ACHN (cell line): Measurements from ENCODE around the gene PCDHGA8.
"Not testable (repeated sequence)": the region's sequence is repeated elsewhere in the genome, so short reads cannot be mapped to it uniquely, and the experiment has no call there.

Source experiments
- DNase-seq: peaks from one replicate; pipeline ENCODE4 v3.0.0-alpha.2; 2015
- in situ Hi-C: cut with HindIII; loops from 2 replicates; pipeline ENCODE4 v1.10.0; 2017; ENCODE audit warnings: low sequenced_read_pairs, low pct_ligation_motif_present, low pct_unique_long_range_greater_than_20kb

Gene PCDHGA8

DNA sequence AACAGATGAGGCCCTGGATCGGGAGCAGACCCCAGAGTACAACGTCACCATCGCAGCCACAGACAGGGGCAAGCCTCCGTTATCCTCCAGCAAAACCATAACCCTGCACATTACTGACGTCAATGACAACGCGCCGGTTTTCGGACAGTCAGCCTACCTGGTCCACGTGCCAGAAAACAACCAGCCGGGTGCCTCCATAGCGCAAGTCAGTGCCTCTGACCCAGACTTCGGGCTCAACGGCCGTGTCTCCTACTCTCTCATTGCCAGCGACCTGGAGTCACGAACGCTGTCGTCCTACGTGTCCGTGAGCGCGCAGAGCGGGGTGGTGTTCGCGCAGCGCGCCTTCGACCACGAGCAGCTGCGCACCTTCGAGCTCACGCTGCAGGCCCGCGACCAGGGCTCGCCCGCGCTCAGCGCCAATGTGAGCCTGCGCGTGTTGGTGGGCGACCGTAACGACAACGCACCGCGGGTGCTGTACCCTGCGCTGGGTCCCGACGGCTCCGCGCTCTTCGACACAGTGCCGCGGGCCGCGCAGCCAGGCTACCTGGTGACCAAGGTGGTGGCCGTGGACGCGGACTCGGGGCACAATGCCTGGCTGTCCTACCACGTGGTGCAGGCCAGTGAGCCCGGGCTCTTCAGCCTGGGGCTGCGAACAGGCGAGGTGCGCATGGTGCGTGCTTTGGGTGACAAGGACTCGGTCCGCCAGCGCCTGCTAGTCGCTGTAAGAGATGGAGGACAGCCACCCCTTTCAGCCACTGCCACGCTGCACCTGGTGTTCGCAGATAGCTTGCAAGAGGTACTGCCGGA is 26.8 kb downstream of the PCDHGA8 start:
- DNase-seq, result no peak
- in situ Hi-C loops, result no loop called here

DNA sequence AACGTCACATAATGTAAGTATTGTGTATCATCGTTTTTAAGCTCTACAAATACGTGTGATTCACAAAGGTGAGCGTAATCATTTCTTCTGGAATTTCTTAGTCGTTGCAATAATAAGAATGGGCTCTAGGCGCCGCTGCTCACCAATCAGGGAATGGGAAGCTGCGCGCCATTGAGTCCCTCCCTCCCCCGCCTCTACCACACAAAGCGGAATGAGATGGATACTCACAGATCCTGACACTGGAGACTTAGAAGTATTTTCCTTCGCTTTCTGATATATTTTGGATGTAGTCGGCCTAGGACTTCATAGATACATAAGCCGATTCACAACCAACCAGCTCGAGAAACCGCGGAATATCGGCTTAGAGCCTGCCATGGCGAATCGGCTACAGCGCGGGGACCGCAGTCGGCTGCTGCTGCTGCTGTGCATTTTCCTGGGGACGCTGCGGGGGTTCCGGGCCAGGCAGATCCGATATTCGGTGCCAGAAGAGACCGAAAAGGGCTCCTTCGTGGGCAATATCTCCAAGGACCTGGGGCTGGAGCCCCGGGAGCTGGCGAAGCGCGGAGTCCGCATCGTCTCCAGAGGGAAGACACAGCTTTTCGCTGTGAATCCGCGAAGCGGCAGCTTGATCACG is 28.5 kb downstream of the PCDHGA8 start, which contains the start of gene PCDHGA11:
PCDHGA11 (plus strand) TSS at position 197 of the 634 bp plus-strand sequence; CDS start at position 374, 177 bp downstream.
- in situ Hi-C loops, result no loop called here
- peak; percentile 1 for DNase-seq

DNA sequence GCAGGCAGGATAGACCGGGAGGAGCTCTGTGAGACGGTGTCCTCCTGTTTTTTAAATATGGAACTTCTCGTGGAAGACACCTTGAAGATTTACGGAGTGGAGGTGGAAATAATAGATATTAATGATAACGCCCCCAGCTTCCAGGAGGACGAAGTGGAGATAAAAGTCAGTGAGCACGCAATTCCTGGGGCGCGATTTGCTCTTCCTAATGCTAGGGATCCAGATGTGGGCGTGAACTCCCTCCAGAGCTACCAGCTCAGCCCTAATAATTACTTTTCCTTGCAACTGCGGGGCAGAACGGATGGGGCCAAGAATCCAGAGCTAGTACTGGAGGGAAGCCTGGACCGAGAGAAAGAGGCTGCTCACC is 29.0 kb downstream of the PCDHGA8 start:
- no peak for DNase-seq
- in situ Hi-C loops, result no loop called here

DNA sequence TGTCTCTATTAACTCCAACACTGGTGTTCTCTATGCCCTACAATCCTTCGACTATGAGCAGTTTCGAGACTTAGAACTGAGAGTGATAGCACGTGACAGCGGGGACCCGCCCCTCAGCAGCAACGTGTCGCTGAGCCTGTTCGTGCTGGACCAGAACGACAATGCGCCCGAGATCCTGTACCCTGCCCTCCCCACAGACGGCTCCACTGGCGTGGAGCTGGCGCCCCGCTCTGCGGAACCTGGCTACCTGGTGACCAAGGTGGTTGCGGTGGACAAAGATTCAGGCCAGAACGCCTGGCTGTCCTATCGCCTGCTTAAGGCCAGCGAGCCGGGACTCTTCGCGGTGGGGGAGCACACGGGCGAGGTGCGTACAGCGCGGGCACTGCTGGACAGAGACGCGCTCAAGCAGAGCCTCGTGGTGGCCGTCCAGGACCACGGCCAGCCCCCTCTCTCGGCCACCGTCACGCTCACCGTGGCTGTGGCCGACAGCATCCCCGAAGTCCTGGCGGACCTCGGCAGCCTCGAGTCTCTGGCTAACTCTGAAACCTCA is 30.4 kb downstream of the PCDHGA8 start:
- DNase-seq, result no peak
- in situ Hi-C loops, result no loop called here

DNA sequence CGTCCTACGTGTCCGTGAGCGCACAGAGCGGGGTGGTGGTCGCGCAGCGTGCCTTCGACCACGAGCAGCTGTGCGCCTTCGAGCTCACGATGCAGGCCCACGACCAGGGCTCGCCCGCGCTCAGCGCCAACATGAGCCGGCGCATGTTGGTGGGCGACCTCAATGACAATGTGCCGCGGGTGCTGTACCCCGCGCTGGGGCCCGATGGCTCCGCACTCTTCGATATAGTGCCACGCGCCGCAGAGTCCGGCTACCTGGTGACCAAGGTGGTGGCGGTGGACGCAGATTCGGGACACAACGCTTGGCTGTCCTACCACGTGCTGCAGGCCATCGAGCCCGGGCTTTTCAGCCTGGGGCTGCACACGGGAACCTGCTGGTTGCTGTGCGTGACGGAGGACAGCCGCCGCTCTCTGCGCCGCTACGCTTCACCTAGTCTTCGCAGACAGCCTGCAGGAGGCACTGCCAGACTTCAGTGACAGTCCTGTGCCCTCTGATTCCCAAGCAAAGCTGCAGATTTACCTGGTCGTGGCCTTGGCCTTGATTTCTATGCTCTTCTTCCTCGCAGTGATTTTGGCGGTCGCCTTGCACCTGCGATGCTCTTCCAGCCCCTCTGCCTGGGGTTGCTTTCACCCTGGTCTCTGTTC is 35.5 kb downstream of the PCDHGA8 start:
- DNase-seq, result no peak
- in situ Hi-C loops, result no loop called here

DNA sequence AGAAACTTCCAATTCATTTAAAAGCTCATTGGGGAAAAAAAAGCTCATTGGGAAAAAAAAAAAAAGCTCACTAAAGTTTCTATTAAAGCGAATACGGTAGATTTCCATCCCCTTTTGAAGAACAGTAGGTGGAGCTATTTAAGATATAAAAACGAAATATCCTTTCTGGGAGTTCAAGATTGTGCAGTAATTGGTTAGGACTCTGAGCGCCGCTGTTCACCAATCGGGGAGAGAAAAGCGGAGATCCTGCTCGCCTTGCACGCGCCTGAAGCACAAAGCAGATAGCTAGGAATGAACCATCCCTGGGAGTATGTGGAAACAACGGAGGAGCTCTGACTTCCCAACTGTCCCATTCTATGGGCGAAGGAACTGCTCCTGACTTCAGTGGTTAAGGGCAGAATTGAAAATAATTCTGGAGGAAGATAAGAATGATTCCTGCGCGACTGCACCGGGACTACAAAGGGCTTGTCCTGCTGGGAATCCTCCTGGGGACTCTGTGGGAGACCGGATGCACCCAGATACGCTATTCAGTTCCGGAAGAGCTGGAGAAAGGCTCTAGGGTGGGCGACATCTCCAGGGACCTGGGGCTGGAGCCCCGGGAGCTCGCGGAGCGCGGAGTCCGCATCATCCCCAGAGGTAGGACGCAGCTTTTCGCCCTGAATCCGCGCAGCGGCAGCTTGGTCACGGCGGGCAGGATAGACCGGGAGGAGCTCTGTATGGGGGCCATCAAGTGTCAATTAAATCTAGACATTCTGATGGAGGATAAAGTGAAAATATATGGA is 38.1 kb downstream of the PCDHGA8 start, which contains the start of gene PCDHGA12:
PCDHGA12 (plus strand) TSS at position 176 of the 782 bp plus-strand sequence; CDS start at position 429, 253 bp downstream.
- DNase-seq, result no peak
- in situ Hi-C loops, result no loop called here

DNA sequence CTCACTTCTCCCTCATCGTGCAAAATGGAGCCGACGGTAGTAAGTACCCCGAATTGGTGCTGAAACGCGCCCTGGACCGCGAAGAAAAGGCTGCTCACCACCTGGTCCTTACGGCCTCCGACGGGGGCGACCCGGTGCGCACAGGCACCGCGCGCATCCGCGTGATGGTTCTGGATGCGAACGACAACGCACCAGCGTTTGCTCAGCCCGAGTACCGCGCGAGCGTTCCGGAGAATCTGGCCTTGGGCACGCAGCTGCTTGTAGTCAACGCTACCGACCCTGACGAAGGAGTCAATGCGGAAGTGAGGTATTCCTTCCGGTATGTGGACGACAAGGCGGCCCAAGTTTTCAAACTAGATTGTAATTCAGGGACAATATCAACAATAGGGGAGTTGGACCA is 38.9 kb downstream of the PCDHGA8 start:
- in situ Hi-C loops, result no loop called here
- DNase-seq, result no peak

DNA sequence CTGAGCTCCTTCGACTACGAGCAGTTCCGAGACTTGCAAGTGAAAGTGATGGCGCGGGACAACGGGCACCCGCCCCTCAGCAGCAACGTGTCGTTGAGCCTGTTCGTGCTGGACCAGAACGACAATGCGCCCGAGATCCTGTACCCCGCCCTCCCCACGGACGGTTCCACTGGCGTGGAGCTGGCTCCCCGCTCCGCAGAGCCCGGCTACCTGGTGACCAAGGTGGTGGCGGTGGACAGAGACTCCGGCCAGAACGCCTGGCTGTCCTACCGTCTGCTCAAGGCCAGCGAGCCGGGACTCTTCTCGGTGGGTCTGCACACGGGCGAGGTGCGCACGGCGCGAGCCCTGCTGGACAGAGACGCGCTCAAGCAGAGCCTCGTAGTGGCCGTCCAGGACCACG is 39.9 kb downstream of the PCDHGA8 start:
- DNase-seq, in situ Hi-C loops: not testable (repeated sequence)

DNA sequence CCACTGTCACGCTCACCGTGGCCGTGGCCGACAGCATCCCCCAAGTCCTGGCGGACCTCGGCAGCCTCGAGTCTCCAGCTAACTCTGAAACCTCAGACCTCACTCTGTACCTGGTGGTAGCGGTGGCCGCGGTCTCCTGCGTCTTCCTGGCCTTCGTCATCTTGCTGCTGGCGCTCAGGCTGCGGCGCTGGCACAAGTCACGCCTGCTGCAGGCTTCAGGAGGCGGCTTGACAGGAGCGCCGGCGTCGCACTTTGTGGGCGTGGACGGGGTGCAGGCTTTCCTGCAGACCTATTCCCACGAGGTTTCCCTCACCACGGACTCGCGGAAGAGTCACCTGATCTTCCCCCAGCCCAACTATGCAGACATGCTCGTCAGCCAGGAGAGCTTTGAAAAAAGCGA is 40.3 kb downstream of the PCDHGA8 start:
- DNase-seq, in situ Hi-C loops: not testable (repeated sequence)

DNA sequence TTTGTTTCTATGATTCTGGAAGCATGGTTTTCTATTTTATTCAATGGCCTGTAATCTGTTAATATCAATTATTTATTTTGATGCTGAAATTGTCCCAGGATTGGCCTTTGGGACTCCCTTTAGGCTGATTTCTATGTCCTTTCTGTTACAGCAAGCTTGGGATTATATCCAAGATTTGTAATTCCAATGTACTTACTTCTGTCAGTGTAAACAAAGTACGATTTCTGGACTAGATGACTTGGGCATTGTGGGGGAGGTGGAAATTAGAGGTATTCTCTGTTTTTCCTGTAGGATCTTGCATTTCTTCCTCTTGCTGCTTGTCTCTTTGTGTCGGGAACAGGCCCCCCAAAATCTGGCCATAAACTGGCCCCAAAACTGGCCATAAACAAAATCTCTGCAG is 41.6 kb downstream of the PCDHGA8 start:
- in situ Hi-C loops, result no loop called here
- no peak for DNase-seq

DNA sequence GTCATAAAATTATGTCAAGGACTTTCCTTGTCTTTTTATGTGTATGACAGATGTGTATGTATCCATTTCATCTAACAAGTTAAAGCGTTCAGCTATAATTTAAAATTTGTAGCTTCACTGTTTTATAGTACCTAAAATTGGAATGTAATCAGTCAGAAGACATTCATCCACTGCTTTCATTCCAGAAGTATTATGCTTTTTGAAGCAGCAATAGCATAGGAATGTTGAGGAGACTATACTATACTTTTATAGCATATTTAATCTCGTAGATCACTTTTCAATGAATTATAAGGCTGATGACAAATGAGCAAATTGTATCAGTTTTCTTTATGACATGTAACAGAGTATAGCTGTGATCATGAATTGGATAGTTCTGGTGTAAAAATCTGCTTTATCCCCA is 44.8 kb downstream of the PCDHGA8 start:
- in situ Hi-C loops, result no loop called here
- DNase-seq, result no peak

DNA sequence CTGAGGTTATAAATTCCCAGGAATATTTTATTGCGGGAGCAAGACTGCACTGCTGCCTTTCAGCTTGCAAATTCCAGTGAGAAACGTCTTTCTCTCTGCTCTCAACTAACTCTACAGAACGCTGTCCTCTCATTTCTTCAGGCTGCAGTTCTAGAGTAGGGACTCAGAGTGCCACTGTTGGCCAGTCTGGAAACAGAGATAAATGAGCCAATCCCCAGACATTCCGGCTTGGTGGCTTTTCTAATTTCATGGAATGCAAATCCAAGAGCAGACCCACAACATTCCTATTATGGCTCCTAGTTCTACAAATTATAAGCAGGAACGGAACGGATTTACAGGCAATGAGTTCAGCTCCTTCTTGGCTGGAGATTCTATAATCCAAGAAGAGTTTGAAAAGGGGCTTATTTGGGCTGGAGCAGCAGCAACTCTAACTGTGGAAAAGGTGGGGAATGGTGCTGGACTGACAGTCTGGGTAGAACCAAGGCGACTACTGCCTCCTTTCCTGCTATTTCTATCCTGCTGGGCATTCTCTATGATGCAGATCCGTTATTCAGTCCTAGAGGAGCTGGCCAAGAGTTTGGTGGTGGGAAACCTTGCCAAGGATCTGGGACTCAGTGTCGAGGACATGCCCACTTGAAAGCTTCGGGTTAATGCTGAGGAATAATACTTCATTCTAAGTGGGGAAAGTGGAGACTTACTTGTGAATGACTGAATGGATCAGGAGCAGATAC is 47.1 kb downstream of the PCDHGA8 start:
- in situ Hi-C loops, result no loop called here
- DNase-seq, result no peak

DNA sequence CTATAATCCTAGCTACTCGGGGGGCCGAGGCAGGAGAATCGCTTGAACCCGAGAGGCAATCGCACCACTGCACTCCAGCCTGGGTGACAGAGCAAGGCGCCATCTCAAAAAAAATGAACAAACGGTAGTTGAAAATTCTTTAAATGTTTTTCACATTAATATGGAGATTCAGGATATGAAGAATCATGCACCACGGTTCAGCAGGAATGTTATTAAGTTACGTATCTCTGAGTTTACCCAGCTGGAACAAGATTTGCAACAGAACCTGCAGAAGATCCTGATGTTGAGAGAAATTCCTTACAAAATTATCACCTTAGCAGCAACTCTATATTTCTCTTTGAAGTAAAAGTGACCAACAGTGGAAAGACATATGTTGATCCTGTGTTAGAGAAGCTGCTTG is 47.9 kb downstream of the PCDHGA8 start:
- in situ Hi-C loops, result no loop called here
- no peak for DNase-seq

DNA sequence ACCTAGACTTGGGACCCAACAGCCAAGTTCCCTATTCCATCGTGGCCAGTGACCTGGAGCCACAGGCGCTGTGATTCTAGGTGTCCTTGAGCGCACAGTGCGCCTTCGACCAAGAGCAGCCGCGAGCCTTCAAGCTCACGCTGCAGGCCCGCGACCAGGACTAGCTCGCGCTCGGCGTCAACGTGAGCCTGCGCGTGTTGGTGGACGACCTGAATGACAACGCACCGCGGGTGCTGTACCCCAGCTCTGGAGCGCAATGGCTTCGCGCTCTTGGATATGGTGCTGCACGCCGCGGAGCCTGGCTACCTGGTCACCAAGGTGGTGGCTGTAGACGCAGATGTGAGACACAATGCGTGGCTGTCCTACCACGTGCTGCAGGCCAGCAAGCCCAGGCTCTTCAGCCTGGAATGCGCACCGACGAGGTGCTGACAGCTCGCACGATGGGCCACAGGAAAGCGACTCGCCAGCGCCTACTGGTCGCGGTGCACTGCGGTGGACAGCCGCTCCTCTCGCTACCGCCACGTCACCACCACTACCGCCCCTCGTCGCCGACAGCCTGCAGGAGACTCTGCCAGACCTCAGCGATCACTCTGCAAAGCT is 49.2 kb downstream of the PCDHGA8 start:
- in situ Hi-C loops, result no loop called here
- DNase-seq, result no peak
